CD4-positive, alpha-beta T cell (primary cell): ENCODE data around the gene DIAPH2. TPM values are rescaled to one million over a fixed set of nuclear protein-coding genes. Genes with fewer than 3 reads are reported as not detected.

Experiments
- ATAC-seq: fragments of 200-7000 bp; cut with Tn5 transposase; one replicate; pipeline ENCODE4 v1.10.0; 2022; ENCODE audit warnings: mild to moderate bottlenecking; ENCODE audit not compliant: poor library complexity
- CTCF ChIA-PET: fragments of 350-600 bp; sonication (Branson Sonifier 250); formaldehyde crosslinking; loops from one replicate; lab custom pipeline; 2021; ENCODE audit warnings: antibody characterized with exemption, inconsistent platforms; lab: Charles Lee
- POLR2A ChIA-PET: fragments of 350-600 bp; sonication (Branson Sonifier 250); formaldehyde crosslinking; loops from one replicate; lab custom pipeline; 2021; ENCODE audit warnings: antibody characterized with exemption, inconsistent platforms; lab: Charles Lee
- DNase-seq, 14 experiments: peaks; one replicate each; pipeline ENCODE4 v3.0.0-alpha.2; 2013 to 2020; ENCODE audit warnings: mixed read lengths in 2 of 14
- H3K27ac ChIP-seq, 2 donors: one replicate each; pipeline versions ENCODE4 v1.5.1 to v1.7.0; 2013; ENCODE audit warnings: low read length in 2 of 2, low read depth in 1 of 2, mild to moderate bottlenecking in 1 of 2
- H3K27me3 ChIP-seq, 2 experiments: 1 replicate in 1 of 2; 2 replicates in 1 of 2; pipeline versions ENCODE4 v1.6.1 to v1.7.0; 2013; ENCODE audit warnings: low read length in 2 of 2, control low read depth in 1 of 2, mild to moderate bottlenecking in 1 of 2, moderate library complexity in 1 of 2; ENCODE audit not compliant: insufficient read depth in 2 of 2, control insufficient read depth in 1 of 2
- H3K36me3 ChIP-seq: one replicate; pipeline ENCODE4 v1.6.1; 2013; ENCODE audit warnings: low read length, control low read depth; ENCODE audit not compliant: insufficient read depth
- H3K4me1 ChIP-seq: one replicate; pipeline ENCODE4 v1.6.1; 2013; ENCODE audit warnings: low read length, control low read depth; ENCODE audit not compliant: insufficient read depth
- H3K4me3 ChIP-seq: one replicate; pipeline ENCODE4 v1.5.1; 2013; ENCODE audit warnings: mild to moderate bottlenecking, low read length, moderate library complexity
- H3K9me3 ChIP-seq, 2 experiments: 1 replicate in 1 of 2; 2 replicates in 1 of 2; pipeline versions ENCODE4 v1.6.1 to v1.7.0; 2013; ENCODE audit warnings: low read length in 2 of 2, mild to moderate bottlenecking in 2 of 2, control low read depth in 1 of 2, moderate library complexity in 1 of 2; ENCODE audit not compliant: control insufficient read depth in 1 of 2, insufficient read depth in 1 of 2
- H3K27ac Mint-ChIP-seq: one replicate; pipeline ENCODE4 v1.8.0; 2020; ENCODE audit warnings: mixed read lengths
- H3K27me3 Mint-ChIP-seq: one replicate; pipeline ENCODE4 v1.8.0; 2021; ENCODE audit warnings: mixed read lengths
- H3K36me3 Mint-ChIP-seq: one replicate; pipeline ENCODE4 v1.8.0; 2021; ENCODE audit warnings: low read depth, mixed read lengths
- H3K4me1 Mint-ChIP-seq: one replicate; pipeline ENCODE4 v1.8.0; 2021; ENCODE audit warnings: low read depth, mixed read lengths
- H3K4me3 Mint-ChIP-seq: one replicate; pipeline ENCODE4 v1.8.0; 2020; ENCODE audit warnings: mild to moderate bottlenecking, mixed read lengths
- H3K9me3 Mint-ChIP-seq: one replicate; pipeline ENCODE4 v1.8.0; 2020; ENCODE audit warnings: mixed read lengths
- intact Hi-C, 2 experiments: fragments of 100-400 bp; cut with DNase I in 1 of 2; cut with micrococcal nuclease in 1 of 2; formaldehyde crosslinking; loops; one replicate each; pipeline versions ENCODE4 v1.15.1 to v1.9.0; 2023 to 2025; cut with DNase I, micrococcal nuclease
- total RNA-seq, 174 experiments: library from RNA in 2 of 174; stranded (reverse) in 2 of 174; gene quantifications; one replicate each; pipeline ENCODE4 v1.2.3 and lab custom pipeline; 2021 to 2026
- TF ChIP-seq, protein P1 (sequence below): fragments of 200-600 bp; IDR thresholded peaks from one replicate; pipeline ENCODE4 v1.8.0; 2022; ENCODE audit warnings: antibody characterized with exemption, mild to moderate bottlenecking

The DIAPH2 gene
- total RNA-seq, 2 experiments from 2014 or later, result 11.4 to 11.7 TPM

DNA sequence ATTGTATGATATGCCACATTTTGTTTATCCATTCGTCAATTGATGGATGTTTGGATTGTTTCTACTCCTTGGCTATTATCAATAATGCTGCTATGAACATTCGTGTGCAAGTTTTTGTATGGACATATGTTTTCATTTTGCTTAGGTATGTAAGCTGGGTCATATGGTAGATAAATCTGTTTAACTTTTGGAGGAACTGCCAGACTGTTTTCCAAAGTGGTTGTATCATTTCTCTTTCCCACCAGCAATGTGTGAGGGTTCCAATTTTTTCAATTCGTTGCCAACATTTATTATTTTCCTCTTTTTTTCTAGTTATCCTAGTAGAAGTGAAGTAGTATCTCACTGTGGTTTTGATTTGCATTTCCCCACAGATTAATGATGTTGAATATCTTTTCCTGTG lies 71.8 kb downstream of the DIAPH2 start:
- peaks cover 10% of the 10 kb centered on the region for H3K36me3 Mint-ChIP-seq
- no peaks in the 10 kb centered on the region for H3K27me3 ChIP-seq
- no peak overlapping the region for H3K4me3 Mint-ChIP-seq
- no peaks in the 10 kb centered on the region for H3K4me1 Mint-ChIP-seq
- H3K27me3 Mint-ChIP-seq, result no peaks in the 10 kb centered on the region
- no peak overlapping the region for H3K27ac Mint-ChIP-seq
- POLR2A ChIA-PET, result no interaction called here
- intact Hi-C loops, result no loop called here
- H3K27ac ChIP-seq, result no peak overlapping the region
- H3K4me3 ChIP-seq, result no peak overlapping the region
- TF ChIP-seq, protein P1, sequence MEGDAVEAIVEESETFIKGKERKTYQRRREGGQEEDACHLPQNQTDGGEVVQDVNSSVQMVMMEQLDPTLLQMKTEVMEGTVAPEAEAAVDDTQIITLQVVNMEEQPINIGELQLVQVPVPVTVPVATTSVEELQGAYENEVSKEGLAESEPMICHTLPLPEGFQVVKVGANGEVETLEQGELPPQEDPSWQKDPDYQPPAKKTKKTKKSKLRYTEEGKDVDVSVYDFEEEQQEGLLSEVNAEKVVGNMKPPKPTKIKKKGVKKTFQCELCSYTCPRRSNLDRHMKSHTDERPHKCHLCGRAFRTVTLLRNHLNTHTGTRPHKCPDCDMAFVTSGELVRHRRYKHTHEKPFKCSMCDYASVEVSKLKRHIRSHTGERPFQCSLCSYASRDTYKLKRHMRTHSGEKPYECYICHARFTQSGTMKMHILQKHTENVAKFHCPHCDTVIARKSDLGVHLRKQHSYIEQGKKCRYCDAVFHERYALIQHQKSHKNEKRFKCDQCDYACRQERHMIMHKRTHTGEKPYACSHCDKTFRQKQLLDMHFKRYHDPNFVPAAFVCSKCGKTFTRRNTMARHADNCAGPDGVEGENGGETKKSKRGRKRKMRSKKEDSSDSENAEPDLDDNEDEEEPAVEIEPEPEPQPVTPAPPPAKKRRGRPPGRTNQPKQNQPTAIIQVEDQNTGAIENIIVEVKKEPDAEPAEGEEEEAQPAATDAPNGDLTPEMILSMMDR, result no peak
- CTCF ChIA-PET, result no interaction called here
- no peaks in the 10 kb centered on the region for H3K36me3 ChIP-seq
- DNase-seq (no peak), ATAC-seq (no peak)
- no peaks in the 10 kb centered on the region for H3K4me1 ChIP-seq
- H3K9me3 ChIP-seq, result no peaks in the 10 kb centered on the region
- no peaks in the 10 kb centered on the region for H3K9me3 Mint-ChIP-seq

DNA sequence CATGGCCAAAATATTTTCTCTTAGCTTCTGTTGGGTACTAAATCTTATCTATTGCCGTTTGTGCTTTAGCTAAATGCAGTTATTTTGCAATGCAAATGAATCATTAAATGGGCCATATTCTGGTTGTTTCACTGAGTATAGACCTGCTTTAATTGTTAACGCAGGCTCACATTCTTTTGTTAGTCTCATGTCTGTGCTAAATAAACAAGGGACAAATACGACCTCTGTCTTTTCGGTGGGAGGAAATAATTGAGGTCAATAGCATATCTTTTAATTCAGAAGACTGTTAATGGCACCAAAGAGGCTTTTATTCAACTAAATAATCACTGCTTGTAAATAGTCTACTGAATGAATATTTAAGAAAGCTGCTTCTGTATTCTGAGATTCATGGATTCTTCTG lies 76.9 kb downstream of the DIAPH2 start:
- H3K27ac Mint-ChIP-seq, result no peak overlapping the region
- Histone ChIP-seq H3K27ac (no peak overlapping the region), H3K4me1 (no peaks in the 10 kb centered on the region), H3K4me3 (no peak overlapping the region), H3K9me3 (no peaks in the 10 kb centered on the region), H3K27me3 (no peaks in the 10 kb centered on the region), H3K36me3 (no peaks in the 10 kb centered on the region)
- TF ChIP-seq, protein P1, result no peak
- peaks cover 6% of the 10 kb centered on the region for H3K4me1 Mint-ChIP-seq
- ChIA-PET POLR2A (no interaction called here), CTCF (no interaction called here)
- H3K4me3 Mint-ChIP-seq, result no peak overlapping the region
- H3K36me3 Mint-ChIP-seq, result peaks cover under 1% of the 10 kb centered on the region
- DNase-seq, result no peak
- ATAC-seq, result no peak
- no peaks in the 10 kb centered on the region for H3K9me3 Mint-ChIP-seq
- intact Hi-C loops, result loop anchor here in 1 of 2 experiments (10.0 kb wide), 1 partner anchor 923 kb away; no protein-coding TSS in a partner anchor
- H3K27me3 Mint-ChIP-seq, result no peaks in the 10 kb centered on the region

DNA sequence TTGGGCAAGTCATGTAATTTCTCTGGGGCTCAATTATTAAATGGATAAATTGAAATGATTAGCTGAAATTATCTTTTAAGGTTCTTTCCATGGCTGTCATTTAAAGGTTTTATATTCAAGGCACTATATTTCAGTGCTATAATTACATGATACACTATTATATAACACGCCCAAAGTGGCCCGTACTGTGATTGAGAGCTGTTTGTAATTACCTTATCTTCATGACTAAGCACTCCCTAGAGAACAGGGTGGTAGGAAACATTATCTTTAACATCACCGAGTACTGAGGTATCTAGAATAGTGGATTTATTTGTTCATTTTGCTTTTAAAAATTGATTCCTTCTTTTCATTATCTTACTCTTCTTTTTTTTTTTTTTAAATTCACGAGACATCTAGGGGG lies 79.0 kb downstream of the DIAPH2 start:
- H3K9me3 Mint-ChIP-seq, result no peaks in the 10 kb centered on the region
- Histone ChIP-seq H3K4me3 (no peak overlapping the region), H3K27ac (no peak overlapping the region), H3K36me3 (no peaks in the 10 kb centered on the region), H3K4me1 (no peaks in the 10 kb centered on the region), H3K9me3 (no peaks in the 10 kb centered on the region), H3K27me3 (no peaks in the 10 kb centered on the region)
- no peaks in the 10 kb centered on the region for H3K27me3 Mint-ChIP-seq
- CTCF ChIA-PET, result no interaction called here
- H3K4me3 Mint-ChIP-seq, result no peak overlapping the region
- TF ChIP-seq, protein P1, result no peak
- no peaks in the 10 kb centered on the region for H3K36me3 Mint-ChIP-seq
- DNase-seq (no peak), ATAC-seq (no peak)
- H3K4me1 Mint-ChIP-seq, result peaks cover 6% of the 10 kb centered on the region
- intact Hi-C loops, result loop anchor here in 1 of 2 experiments (10.0 kb wide), 1 partner anchor 921 kb away; no protein-coding TSS in a partner anchor
- POLR2A ChIA-PET, result no interaction called here
- H3K27ac Mint-ChIP-seq, result no peak overlapping the region
